ENCODE results near the gene ZBED5. TPM values are rescaled to one million over a fixed set of nuclear protein-coding genes. Genes with fewer than 3 reads are reported as not detected.
"Not testable (repeated sequence)": the region's sequence is repeated elsewhere in the genome, so short reads cannot be mapped to it uniquely, and the experiment has no call there.

The ZBED5 gene
- polyA plus RNA-seq, 1 donor from 2014 or later = 178 TPM

DNA sequence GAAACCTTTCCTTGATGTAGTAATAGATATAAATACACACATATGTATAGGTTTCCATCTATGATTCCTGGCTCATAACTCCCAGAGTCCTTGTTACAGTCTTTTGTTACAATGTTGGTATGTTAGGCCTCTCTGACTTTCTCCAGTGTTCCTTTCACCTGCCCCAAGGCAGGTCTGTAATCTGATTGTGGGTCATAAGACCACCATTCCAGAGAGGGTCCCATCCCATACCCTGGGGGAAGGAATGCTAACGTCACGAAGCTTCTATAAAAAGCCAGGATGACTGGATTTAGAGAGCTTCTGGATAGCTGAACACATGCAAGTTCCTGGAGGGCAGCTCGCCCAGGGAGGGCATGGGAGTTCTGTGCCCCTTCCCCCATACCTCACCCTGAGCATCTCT lies 35.4 kb downstream of the ZBED5 start:
- not testable (repeated sequence) for H3K27ac ChIP-seq (ENCODE audit: low read length); H3K27me3 ChIP-seq (ENCODE audit: insufficient read depth, low read depth, low read length); H3K79me2 ChIP-seq (replicated peaks; ENCODE audit: insufficient read depth, low read length); H3K4me3 ChIP-seq (ENCODE audit: low read length); H4K20me1 ChIP-seq (ENCODE audit: insufficient read depth); H2AFZ ChIP-seq (ENCODE audit: low read depth, low read length); H3K36me3 ChIP-seq (ENCODE audit: insufficient read depth, low read length); H3K9me2 ChIP-seq (ENCODE audit: insufficient read depth, low read length); H3K4me2 ChIP-seq (ENCODE audit: low read length); H3F3A ChIP-seq (ENCODE audit: insufficient read depth, low read length, poor library complexity, severe bottlenecking); H3K9me3 ChIP-seq (ENCODE audit: low read length); H3K9ac ChIP-seq (ENCODE audit: low read length)

DNA sequence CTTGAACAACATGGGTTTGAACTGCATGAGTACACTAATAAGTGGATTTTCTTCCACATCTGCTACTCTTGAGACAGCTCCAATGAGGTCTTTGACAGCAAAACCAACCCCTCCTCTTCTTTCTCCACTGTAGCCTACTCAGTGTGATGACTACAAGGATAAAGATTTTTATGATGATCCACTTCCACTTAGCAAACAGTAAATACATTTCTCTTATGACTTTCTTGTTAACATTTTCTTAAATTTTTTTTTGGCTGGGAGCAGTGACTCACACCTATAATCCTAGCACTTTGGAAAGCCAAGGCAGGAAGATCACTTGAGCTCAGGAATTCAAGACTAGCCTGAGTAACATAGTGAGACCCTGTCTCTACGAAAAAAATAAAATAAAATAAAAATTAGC lies 39.3 kb downstream of the ZBED5 start:
- Histone ChIP-seq H3K27me3 (ENCODE audit: insufficient read depth, low read depth, low read length) (no peaks in the 10 kb centered on the region), H3K4me2 (ENCODE audit: low read length) (no peak overlapping the region), H4K20me1 (ENCODE audit: insufficient read depth) (no peaks in the 10 kb centered on the region), H3K9me2 (ENCODE audit: insufficient read depth, low read length) (no peaks in the 10 kb centered on the region), H3K9ac (ENCODE audit: low read length) (no peak overlapping the region), H2AFZ (ENCODE audit: low read depth, low read length) (no peak overlapping the region), H3K36me3 (ENCODE audit: insufficient read depth, low read length) (no peaks in the 10 kb centered on the region), H3K27ac (ENCODE audit: low read length) (no peak overlapping the region), H3K79me2 (replicated peaks; ENCODE audit: insufficient read depth, low read length) (no peaks in the 10 kb centered on the region), H3K4me3 (ENCODE audit: low read length) (no peak overlapping the region), H3F3A (ENCODE audit: insufficient read depth, low read length, poor library complexity, severe bottlenecking) (no peaks in the 10 kb centered on the region), H3K9me3 (ENCODE audit: low read length) (no peaks in the 10 kb centered on the region)
- TF ChIP-seq, protein P1, sequence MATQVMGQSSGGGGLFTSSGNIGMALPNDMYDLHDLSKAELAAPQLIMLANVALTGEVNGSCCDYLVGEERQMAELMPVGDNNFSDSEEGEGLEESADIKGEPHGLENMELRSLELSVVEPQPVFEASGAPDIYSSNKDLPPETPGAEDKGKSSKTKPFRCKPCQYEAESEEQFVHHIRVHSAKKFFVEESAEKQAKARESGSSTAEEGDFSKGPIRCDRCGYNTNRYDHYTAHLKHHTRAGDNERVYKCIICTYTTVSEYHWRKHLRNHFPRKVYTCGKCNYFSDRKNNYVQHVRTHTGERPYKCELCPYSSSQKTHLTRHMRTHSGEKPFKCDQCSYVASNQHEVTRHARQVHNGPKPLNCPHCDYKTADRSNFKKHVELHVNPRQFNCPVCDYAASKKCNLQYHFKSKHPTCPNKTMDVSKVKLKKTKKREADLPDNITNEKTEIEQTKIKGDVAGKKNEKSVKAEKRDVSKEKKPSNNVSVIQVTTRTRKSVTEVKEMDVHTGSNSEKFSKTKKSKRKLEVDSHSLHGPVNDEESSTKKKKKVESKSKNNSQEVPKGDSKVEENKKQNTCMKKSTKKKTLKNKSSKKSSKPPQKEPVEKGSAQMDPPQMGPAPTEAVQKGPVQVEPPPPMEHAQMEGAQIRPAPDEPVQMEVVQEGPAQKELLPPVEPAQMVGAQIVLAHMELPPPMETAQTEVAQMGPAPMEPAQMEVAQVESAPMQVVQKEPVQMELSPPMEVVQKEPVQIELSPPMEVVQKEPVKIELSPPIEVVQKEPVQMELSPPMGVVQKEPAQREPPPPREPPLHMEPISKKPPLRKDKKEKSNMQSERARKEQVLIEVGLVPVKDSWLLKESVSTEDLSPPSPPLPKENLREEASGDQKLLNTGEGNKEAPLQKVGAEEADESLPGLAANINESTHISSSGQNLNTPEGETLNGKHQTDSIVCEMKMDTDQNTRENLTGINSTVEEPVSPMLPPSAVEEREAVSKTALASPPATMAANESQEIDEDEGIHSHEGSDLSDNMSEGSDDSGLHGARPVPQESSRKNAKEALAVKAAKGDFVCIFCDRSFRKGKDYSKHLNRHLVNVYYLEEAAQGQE (IDR thresholded peaks at IDR 0.05; ENCODE audit: borderline replicate concordance) = no peak
- TF ChIP-seq, protein P2, sequence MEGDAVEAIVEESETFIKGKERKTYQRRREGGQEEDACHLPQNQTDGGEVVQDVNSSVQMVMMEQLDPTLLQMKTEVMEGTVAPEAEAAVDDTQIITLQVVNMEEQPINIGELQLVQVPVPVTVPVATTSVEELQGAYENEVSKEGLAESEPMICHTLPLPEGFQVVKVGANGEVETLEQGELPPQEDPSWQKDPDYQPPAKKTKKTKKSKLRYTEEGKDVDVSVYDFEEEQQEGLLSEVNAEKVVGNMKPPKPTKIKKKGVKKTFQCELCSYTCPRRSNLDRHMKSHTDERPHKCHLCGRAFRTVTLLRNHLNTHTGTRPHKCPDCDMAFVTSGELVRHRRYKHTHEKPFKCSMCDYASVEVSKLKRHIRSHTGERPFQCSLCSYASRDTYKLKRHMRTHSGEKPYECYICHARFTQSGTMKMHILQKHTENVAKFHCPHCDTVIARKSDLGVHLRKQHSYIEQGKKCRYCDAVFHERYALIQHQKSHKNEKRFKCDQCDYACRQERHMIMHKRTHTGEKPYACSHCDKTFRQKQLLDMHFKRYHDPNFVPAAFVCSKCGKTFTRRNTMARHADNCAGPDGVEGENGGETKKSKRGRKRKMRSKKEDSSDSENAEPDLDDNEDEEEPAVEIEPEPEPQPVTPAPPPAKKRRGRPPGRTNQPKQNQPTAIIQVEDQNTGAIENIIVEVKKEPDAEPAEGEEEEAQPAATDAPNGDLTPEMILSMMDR (IDR thresholded peaks at IDR 0.05; ENCODE audit: poor library complexity, severe bottlenecking) = no peak
- TF ChIP-seq RAD21 (conservative IDR thresholded peaks at IDR 0.05) (no peak), EP300 (conservative IDR thresholded peaks at IDR 0.05; ENCODE audit: poor library complexity, severe bottlenecking) (no peak), EZH2 (IDR thresholded peaks at IDR 0.05; ENCODE audit: borderline replicate concordance, insufficient read depth, low read length, poor library complexity, severe bottlenecking) (no peak), POLR2AphosphoS5 (IDR thresholded peaks at IDR 0.05) (no peak), SMC3 (conservative IDR thresholded peaks at IDR 0.05; ENCODE audit: poor library complexity) (no peak), MXI1 (conservative IDR thresholded peaks at IDR 0.05; ENCODE audit: poor library complexity, severe bottlenecking) (no peak), TAF1 (IDR thresholded peaks at IDR 0.05; ENCODE audit: low read depth) (no peak)

DNA sequence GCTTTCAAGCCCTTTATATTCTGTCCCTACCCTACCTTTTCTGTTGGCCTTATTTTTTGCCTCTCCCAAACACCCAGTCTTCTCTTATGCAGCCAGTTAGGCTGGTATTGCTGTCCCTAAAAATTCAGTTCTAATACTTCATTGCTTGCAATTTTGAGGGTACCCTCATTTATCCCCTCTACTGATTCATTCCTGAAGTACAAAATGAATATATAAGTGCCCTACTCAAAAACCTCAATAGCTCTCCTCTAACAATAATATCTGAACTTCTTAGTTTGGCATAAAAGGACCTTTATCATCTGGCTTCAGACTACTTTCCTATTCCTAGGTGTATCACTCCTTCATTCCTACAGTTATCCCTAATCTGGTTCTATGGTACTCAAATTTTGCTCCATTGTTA lies 43.9 kb downstream of the ZBED5 start:
- H4K20me1 ChIP-seq (ENCODE audit: insufficient read depth) = no peaks in the 10 kb centered on the region
- no peaks in the 10 kb centered on the region for H3K9me2 ChIP-seq (ENCODE audit: insufficient read depth, low read length)
- H3K9ac ChIP-seq (ENCODE audit: low read length) = no peak overlapping the region
- no peak overlapping the region for H3K4me3 ChIP-seq (ENCODE audit: low read length)
- no peaks in the 10 kb centered on the region for H3K36me3 ChIP-seq (ENCODE audit: insufficient read depth, low read length)
- no peak for TF ChIP-seq POLR2AphosphoS5 (IDR thresholded peaks at IDR 0.05)
- TF ChIP-seq EP300 (conservative IDR thresholded peaks at IDR 0.05; ENCODE audit: poor library complexity, severe bottlenecking) = no peak
- TF ChIP-seq SMC3 (conservative IDR thresholded peaks at IDR 0.05; ENCODE audit: poor library complexity) = no peak
- no peak overlapping the region for H2AFZ ChIP-seq (ENCODE audit: low read depth, low read length)
- H3K27me3 ChIP-seq (ENCODE audit: insufficient read depth, low read depth, low read length) = no peaks in the 10 kb centered on the region
- H3F3A ChIP-seq (ENCODE audit: insufficient read depth, low read length, poor library complexity, severe bottlenecking) = peaks cover 7% of the 10 kb centered on the region
- H3K27ac ChIP-seq (ENCODE audit: low read length) = no peak overlapping the region
- H3K79me2 ChIP-seq (replicated peaks; ENCODE audit: insufficient read depth, low read length) = peaks cover 19% of the 10 kb centered on the region
- H3K9me3 ChIP-seq (ENCODE audit: low read length) = no peaks in the 10 kb centered on the region
- no peak overlapping the region for H3K4me2 ChIP-seq (ENCODE audit: low read length)

Measured in neural cell (in vitro differentiated cells).